Bronchus fibroblast of lung (primary cell): ENCODE data around the gene MXRA7. TPM values are rescaled to one million over a fixed set of nuclear protein-coding genes. Genes with fewer than 3 reads are reported as not detected.

ENCODE experiments used
- total RNA-seq: library from RNA; depleted of rRNA; stranded (reverse); fragments of >200 nt; gene quantifications from 2 replicates; pipeline ENCODE4 v1.2.3, GENCODE V29; 2015

Gene MXRA7, protein sequence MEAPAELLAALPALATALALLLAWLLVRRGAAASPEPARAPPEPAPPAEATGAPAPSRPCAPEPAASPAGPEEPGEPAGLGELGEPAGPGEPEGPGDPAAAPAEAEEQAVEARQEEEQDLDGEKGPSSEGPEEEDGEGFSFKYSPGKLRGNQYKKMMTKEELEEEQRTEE
- total RNA-seq, result 111 and 131 TPM in 2 replicates

DNA sequence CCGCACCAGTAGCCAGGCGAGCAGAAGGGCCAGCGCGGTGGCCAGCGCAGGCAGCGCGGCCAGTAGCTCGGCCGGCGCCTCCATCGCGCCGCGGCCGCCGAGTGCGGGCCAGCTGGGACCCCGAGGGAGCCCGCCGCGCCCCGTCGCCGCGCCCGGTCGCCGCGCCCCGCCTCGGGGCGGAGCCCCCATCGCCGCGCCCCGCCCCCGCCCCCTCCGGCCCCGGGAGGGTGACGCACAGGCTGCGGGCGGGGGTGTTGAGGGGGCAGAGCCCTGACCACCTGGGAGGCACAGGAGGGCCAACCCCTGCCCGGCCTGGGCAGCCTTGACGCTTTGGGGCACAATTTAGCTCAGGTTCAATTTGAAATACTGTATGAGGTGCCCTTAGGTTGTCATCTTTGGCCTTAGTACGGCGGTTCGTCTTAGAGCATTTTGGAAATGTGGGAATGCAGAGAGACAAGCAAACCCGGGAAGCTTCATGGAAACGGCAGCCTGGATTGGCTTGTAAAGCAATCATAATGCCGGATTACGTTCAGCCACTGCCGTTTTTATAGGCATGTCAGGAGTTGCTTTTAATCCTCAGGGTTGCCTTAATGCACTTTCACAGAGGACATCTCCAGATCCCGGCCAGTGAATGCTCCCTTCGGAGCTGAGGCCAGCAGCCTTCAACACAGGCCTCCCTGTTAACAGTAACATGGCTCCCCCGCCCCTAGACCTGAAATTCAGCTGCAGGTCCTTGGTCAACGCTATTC is at the start of gene MXRA7:
Gene MXRA7 (minus strand): TSS at position 103 of the 749 bp plus-strand sequence. CDS start 19 bp downstream, at position 84.

DNA sequence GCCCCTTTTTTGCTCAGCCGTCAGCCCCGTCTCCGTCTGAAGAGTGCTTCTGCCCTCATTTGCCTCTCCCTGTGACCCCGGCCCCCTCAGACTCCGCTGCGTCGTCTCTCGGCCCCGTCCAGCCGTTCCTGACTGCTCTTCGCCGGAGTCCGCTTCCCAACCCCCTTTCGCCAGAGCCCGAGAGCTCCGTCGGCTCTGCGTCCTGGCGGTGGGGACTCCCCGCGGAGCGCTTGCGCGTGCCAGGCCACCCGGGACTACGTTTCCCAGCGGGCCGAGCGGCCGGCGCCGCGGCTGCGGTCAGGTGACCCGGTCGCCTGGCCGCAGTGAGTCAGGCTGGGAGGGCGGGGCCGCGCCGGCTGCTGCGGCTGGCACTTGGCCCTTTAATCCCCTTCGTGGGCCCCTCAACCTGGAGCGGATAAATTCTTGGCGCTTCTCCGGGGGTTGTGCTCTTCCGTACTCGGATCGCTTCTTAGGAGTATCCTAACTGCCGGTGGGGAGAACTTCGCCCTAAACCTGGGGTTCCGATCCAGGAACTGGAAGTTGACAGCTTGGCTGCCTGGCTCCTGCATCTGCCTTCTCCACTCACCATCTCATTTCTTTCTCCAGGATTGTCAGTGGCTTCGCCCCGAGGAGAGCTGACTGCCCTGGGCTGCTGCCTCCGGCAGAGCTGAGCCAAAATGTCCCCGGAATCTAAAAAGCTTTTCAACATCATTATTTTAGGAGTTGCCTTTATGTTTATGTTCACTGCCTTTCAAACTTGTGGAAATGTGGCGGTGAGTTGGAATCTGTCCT is 27.1 kb upstream of the MXRA7 start, which contains the start of gene MFSD11:
Gene MFSD11 (plus strand): TSS at position 444 of the 792 bp plus-strand sequence. CDS start 234 bp downstream, at position 678.

DNA sequence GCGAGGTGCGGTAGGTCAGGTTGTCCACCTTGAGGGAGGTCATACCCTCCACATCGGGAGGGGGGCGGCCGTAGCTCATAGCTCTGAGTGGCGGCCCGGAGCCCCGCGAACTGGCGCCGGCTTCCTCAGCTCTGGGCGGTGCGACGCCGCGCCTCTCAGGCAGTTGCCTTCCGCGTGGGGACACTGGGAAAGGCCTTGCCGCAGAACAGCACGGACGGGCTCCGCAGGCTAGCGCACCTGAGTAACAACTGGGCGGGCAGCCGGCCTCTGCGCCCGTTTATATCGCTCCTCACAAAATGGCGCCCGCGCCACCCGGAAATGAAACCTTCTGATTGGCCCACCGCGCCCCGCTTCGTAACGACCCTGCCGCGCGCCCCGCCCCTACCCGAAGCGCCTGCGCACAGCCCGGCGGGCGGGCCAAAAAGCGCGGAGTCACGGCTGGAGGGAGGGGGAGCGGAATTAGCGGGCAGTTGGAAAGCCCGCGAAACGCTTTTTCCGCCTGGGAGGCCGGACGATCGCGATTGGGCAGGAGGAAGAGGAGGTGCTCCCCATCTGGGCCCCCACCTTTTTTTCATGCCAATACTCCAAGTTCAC is 26.4 kb upstream of the MXRA7 start, which contains the start of gene SRSF2:
Gene SRSF2 (minus strand): TSS at position 250 of the 594 bp plus-strand sequence. CDS start 171 bp downstream, at position 79.

DNA sequence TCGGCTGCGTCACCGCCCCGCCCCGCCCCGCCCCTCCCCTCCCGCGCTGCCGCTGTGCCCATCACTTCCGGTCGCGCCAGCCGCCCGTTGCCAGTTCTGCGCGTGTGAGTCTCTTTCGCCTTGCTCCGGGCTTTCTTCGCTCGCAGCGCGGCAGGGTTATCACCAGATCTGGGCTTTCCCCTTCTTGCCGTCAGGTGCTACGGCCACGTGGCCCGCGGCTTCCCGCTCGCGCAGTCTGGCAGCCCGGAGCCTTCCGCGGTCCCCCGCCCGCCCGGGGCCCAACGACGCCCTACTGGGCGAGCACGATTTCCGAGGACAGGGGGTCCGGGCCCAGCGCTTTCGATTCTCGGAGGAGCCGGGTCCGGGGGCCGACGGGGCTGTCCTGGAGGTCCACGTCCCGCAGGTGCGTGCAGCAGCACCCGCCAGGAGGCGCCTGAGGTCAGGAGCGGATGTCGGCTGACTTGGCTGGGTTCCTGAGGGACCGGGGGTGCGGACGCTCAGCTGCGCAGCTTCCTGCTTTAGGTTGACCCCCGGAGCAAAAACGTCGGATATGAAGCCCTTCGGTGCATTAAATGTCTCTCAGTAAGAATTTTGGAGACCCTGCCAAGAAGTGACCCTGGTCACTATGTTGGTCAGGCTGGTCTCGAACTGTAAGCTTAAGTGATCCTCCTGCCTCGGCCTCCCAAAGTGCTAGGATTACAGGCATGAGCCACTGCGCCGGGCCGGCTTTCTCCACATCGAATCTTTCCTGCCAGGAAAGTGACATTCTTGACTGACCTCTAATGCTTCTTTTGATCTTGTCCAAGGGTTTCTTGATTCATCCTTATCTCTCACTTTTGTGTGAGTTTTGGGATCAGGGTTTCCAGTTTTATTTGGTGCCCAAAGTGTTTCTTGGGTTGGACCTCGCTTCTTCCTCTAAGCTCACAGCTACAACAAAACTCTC is 16.3 kb upstream of the MXRA7 start, which contains the start of gene METTL23:
Gene METTL23 (plus strand): TSS at position 64 of the 943 bp plus-strand sequence. CDS start 2,872 bp downstream, outside the sequence.

DNA sequence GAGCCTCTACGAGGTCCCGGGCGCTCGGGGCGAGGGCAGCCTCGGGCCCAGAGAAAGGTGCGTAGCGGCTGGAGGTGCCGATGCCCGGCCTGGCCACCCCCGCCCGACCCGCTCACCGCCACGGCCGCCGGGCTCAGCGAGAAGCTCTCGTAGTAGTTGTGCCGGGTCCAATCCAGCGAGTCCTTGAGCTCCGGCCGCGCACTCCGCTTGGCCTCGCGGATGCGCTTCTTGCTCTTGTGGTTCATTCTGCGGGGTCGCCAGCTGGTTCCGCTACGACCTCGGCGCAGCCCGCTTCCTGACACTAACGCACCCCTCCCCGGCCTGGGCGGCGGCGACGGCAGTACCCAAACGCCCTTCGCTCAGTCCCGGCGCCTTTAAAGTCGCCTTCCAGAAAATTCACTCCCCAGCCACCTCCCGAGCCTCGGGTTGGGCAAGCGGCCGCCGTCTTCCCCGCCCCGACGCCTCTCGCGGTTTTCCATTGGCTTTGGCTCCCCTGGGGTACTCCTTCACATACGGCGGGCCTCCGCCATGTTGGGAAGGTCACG is 15.5 kb upstream of the MXRA7 start, which contains the start of gene JMJD6:
Gene JMJD6 (minus strand): TSS at position 376 of the 545 bp plus-strand sequence. CDS start 131 bp downstream, at position 245.

DNA sequence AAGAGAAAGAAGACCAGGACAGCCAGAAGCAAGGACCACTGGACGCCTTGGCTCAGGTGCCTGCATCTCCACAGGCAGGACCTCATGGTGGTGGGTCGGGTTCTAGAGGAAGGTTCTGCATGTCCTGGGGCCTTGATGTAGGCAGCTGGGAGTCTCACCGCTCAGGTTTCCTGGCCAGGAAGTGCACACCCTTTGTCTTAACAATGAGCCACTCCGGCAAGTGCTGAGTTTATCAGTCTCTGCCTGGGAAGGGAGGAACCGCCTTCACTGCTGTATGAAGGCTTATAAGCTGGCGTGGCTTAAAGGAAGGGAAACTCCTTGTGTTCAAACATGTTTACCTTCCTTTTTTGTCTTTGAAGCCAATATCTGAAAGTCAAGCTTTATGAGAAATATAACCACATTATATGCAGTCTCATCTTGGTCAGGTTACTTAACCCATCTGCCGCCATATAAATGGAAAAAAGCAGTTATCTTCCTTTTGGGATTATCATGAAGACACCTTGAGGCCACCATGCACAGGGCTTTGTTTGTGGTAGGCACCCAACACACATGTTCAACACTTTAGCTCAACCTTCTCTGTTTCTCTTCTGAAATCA is 67.1 kb downstream of the MXRA7 start, which contains the start of gene ST6GALNAC1:
Gene ST6GALNAC1 (minus strand): TSS at position 205 of the 596 bp plus-strand sequence. CDS start 119 bp downstream, at position 86.

Other genes starting within 250 kb of the MXRA7 start
- gene AANAT, start 243.4 kb downstream of the MXRA7 start, total RNA-seq, result not detected in 2 replicates
- 12.1 and 12.8 TPM in 2 replicates for gene RHBDF2, start 209.5 kb downstream of the MXRA7 start, total RNA-seq
- gene CYGB, start 173.3 kb downstream of the MXRA7 start, total RNA-seq, result 15.8 and 16.1 TPM in 2 replicates
- 1.2 and 2.2 TPM in 2 replicates for gene PRCD, start 170.9 kb downstream of the MXRA7 start, total RNA-seq
- 0.67 and 1.8 TPM in 2 replicates for gene ST6GALNAC2, start 125.1 kb downstream of the MXRA7 start, total RNA-seq
- gene ST6GALNAC1, start 67.2 kb downstream of the MXRA7 start, total RNA-seq, result not detected in 2 replicates
- gene JMJD6, start 15.6 kb upstream of the MXRA7 start, total RNA-seq, result 18.8 and 23.3 TPM in 2 replicates
- gene METTL23, start 15.9 kb upstream of the MXRA7 start, total RNA-seq, result 35.0 and 35.7 TPM in 2 replicates
- 284 and 285 TPM in 2 replicates for gene SRSF2, start 26.4 kb upstream of the MXRA7 start, total RNA-seq
- gene MFSD11, start 27.2 kb upstream of the MXRA7 start, total RNA-seq, result 13.1 and 17.8 TPM in 2 replicates
- gene MGAT5B, start 157.4 kb upstream of the MXRA7 start, total RNA-seq, result 0.50 and 1.2 TPM in 2 replicates